NOMO-1 treated with DMSO at 0.1 percent for 48 hours (cell line): Measurements from ENCODE around the gene SLC25A13.
"Not testable (repeated sequence)": the region's sequence is repeated elsewhere in the genome, so short reads cannot be mapped to it uniquely, and the experiment has no call there.

ENCODE experiments used
- DNase-seq: peaks from one replicate; lab custom pipeline; 2025; ENCODE audit not compliant: unreplicated experiment; lab: John Stamatoyannopoulos, UW

SLC25A13 gene

GRCh38 chr7:96173781-96174180 is 148.1 kb downstream of the SLC25A13 start:
- no peak for DNase-seq

DNA sequence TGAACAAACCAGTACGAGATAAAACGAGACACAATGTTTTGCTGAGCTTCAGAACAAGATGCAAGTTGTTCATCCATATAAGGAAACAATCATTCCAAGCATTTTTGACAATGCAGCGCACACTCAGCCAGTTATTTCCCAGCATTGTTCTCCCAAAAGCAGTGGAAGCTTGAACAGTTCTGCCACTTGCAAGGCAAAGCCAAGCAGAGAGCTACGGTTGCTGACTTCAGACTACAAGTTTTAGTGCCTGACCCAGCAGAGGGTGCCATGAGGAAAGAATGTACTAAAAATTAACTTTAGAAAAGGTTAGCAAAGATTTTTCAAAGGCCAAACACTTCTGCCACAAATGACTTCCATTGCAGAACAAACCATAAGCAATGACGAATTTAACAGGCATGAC is 152.5 kb downstream of the SLC25A13 start:
- no peak for DNase-seq

DNA sequence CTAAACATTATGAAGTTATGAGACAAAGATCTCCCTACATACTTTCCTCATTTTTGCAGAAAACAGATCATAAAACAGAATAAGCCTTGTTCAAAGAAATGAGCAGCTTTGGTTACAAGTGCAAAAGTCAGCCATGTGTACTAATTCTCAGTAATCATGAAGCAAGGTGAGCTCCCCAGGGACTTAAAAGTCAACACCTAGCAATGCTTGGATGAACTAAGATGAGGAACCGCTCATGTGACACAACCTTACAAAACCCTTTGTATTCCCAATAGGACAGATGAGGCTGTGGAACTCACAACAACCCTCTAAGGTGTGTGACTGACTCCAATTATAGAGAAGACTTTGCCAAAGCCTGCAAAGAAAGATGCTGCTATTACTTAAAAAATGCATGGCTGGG is 154.5 kb downstream of the SLC25A13 start:
- DNase-seq = no peak

- DNase-seq = no peak
Observed at GRCh38 chr7:96161897-96162296, 160.0 kb downstream of the SLC25A13 start.

GRCh38 chr7:96157856-96158255 is 164.0 kb downstream of the SLC25A13 start:
- no peak for DNase-seq

DNA sequence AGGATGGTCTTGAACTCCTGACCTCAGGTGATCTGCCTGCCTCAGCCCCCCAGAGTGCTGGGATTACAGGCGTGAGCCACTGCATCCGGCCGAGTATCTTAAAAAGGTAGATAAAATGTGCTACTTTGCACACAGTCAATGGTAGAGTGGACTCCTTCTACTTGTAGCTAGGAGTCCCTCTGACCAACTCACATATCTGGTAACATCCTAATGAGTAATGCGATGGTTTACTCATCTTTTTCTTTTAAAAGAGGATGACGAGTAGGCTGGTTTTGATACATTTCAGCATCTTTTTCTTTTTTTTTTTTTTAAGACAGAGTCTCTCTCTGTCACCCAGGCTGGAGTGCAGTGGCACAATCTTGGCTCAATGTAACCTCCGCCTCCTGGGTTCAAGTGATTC is 167.4 kb downstream of the SLC25A13 start:
- not testable (repeated sequence) for DNase-seq

DNA sequence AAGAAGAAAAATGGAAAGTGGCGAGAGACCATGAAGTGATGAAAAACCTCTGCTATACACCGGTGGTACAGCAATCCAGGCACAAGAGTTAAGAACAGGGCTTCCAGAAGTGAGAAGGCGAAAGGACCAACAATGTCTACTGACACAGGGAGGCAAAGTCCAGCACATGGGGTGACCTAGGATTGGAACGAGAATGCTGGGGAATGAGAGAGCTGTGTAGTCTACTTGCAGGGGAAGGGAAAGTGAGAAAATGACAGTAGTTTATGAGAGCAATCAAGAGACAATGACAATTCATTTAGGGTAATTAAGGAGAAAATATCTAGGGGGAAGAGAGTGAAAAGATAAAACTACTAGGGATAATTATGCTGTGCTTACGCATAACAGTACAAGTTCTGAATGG is 169.2 kb downstream of the SLC25A13 start:
- no peak for DNase-seq

GRCh38 chr7:96151889-96152288 is 170.0 kb downstream of the SLC25A13 start:
- no peak for DNase-seq

DNA sequence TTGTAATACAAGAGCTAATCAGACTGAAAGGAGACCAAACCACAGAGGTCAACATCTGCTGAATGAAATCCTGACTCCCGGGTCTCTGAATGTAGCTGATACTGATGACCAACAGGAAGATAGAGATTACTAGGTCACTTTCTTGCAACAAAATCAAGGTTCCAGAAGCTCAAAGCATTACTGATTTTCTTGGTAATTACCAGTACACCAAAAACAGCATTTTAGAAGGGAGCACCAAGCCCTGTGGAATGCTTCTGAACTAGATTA is 177.7 kb downstream of the SLC25A13 start:
- no peak for DNase-seq

DNA sequence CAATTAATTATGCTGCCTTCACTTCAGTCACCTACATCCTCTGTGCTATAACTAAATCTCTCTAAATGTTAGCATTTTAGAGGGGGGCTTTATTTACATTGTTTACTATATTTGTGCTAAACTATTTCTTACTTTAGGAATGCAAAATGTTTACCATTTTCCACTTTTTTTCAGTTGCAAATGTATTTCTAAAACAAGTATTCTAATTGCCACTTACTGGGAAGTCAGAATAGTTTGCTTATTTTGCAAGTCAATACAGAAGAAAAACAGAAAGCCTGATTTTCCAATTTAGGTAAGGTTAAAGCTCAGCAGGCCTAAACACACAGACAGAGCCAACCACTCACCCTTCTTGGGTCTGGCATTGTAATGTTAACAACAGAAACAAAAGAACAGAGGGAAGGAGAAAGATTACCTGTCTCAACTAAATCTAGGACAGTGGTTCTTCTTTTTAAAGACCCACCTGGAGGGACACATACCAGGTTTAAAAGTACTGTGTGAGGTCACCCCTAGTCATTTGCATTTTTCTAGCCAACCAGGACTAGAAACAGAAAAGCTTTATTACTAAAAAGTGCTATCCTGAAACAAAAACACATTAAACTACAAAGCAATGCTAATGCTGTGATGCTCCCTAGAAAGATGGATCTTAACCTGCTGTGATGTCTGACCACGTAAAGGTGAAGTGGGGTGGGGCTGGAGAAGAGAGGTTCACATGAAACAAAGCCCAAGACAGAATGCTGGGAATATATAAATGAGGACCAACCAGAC is 178.2 kb downstream of the SLC25A13 start:
- no peak for DNase-seq

DNA sequence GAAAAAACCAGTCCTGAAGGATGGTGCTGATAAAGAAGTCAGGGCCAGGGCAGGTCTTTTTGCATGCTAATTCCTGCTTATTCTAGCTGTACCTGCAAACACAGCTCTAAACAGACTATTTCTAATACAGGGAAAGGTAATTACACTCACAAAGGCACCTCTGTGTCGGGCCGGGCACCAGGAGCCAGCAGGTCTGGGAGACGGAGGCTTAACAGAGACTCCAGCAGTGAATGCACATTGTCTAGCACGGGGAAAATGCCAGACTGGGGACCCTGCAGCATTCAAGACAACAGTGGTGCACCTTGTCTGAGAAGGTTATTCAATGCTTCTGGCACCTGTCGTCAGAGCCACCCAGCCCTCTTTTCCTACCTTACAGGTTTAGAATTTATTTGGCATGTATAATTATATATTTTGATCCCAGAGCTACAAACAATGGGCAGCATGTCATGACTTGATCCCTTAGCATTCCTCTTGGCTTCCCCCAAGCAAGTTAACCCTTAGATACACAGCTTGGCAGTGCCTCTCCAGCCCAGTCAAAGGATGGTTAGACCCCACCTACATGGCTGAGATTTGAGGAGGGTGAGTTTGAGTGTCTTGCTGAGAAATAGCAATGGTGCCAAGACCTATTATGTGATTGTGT is 185.2 kb downstream of the SLC25A13 start:
- DNase-seq = no peak

DNA sequence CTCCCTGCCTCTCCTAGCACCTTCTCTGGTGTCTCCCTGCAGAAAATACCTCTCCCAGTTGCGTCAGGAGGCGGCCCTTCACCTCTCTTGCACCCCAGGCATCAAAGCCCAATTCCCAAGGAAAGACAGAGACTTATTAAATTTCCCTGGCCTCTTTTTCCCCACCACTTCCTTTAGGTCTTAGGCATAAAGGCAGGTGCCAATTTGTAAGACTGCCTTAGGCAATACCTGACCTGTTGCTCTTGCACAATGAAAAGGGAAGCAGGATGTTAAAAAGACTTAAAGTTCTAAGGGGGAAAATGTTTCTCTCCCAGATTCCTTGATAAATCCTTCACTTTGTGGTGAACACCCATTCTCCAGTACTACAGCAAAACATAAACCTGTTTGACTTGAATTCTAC is 186.7 kb downstream of the SLC25A13 start:
- DNase-seq = no peak

DNA sequence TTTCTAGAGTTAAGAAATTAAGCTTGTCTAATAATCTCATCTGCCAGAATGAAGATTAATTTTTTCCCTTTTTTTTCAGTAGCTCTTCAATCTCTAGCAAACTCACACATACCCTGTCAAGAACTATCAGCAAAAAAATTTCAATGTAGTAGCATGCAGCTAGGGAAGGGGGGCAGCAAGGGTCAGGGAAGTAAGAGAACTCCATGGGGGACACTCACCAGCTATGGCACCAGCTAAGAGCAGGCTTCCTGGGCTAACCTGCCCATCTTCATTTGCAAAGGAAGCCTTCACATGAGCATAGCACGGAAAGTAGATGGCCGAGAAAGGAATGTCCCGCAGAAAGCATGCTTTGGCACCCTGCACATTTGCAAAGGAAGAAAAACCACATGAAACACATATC is 190.4 kb downstream of the SLC25A13 start:
- no peak for DNase-seq

DNA sequence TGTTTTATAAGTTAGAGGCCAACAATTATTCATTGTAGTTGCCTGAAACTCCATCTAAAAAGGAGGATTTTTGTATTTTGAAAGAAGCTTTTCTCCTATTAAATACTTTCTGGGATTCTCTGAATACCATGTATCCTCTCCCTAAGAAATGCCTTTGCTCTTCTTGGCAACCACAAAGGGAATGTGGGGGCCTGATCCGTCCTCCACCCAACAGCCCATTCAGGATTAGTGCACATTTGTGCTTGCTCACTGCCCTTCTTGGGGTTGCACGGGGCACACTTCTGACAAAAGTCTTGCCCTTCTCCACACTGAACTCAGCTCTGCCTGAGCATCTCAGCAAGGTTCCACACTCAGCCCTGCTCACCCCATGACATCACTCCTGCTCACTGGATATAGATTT is 194.2 kb downstream of the SLC25A13 start:
- DNase-seq = no peak

DNA sequence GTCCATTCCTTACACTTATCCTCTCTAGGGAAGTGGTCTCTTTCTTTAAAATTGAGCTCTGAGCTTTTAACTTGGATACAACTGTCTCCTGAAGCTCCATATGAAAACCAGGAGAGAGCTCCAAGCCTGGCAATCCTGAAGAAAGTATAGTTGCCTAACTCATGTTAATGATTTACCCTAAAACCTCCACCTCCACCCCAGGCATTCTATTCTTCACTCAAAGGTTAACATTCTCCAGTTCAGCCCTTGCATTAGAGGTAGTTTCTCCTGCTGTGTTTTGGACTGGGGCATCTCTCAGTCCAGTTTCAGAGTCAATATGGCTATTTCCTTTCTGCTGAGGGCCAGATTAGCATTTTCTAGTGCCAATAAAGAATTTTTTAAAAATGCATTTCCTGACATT is 195.5 kb downstream of the SLC25A13 start:
- DNase-seq = no peak

- no peak for DNase-seq
Observed at GRCh38 chr7:96122746-96123145, 199.2 kb downstream of the SLC25A13 start.

- no peak for DNase-seq
Observed at GRCh38 chr7:96121752-96122151, 200.1 kb downstream of the SLC25A13 start.

DNA sequence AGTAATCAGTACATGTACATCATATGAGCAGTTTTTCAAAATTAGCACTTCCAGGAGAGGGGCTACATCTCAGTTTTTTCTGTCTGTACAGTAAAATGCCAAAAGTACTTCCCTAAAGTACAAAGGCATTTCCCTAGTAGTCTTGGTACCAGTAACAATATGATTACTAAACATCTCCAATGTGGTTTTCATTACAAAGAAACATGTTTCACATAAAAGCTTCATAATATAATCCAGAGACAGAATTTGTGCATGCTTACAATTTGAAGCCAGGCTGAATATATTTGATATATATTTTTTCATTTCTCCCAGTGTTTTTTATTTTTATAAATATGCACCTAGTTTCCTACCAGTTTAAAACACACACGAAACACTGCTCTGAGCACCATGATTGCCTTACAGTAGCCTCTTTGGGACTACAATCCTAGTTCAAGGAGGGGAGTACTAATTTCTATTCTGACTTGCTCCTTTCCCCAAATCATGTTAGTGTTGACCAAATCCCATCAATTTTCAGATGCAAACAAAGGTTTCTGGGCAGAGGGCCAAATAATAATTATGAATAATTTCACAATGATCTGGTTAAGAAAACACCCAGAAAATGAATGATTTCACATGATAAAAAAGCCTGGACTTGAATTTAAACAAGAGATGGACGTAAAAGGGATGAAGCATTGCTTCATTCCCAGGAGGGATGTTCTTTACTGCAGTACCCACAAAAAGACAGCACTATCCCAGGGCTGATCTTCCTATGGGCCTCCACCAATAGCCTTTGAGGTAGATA is 201.3 kb downstream of the SLC25A13 start:
- DNase-seq = peak; percentile 41

DNA sequence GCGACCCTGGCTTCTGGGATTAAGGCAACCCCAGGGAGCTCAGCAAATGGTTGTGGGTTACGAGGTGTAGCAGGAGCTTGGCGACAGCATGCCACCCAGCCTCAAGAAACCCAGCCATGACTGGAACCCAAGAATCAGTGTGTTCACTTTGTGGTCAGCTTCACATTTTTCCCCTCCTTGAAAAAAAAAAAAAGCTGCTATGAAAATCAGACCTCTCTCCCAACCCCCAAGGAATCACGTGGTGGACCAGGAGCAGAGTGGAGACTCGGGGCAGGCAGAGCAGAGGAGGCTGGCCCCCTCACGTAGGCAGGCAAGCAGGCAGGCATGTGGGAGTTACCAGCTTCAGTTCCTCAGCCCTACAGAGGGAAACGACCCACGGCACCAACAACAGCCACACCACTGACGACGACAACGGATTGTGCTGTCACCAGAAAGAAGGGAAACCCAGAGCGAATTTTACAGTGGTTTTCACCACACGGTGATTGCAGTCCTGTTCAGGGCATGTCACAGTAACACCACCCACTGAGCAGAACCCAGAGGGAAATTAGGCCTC is 203.4 kb downstream of the SLC25A13 start:
- no peak for DNase-seq

- DNase-seq = no peak
Observed at GRCh38 chr7:96116173-96116572, 205.7 kb downstream of the SLC25A13 start.

DNA sequence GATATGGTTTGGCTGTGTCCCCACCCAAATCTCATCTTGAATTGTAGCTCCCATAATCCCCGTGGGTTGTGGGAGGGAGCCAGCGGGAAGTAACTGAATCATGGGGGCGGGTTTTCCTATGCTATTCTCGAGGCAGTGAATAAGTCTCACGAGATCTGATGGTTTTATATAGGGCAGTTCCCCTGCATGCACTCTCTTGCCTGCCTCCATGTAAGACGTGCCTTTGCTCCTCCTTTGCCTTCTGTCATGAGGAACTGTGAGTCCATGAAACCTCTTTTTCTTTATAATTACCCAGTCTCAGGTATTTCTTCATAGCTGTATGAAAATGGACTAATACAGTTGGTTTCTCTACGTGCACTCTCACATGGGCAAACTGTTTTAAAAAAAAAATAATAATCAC is 207.7 kb downstream of the SLC25A13 start:
- no peak for DNase-seq

GRCh38 chr7:96111405-96111804 is 210.5 kb downstream of the SLC25A13 start:
- no peak for DNase-seq
